CD4-positive, alpha-beta T cell treated with Interleukin-2 at 100 ng/mL for 4 hours (primary cell): Measurements from ENCODE around the gene RPS19BP1.
"Not testable (repeated sequence)": the region's sequence is repeated elsewhere in the genome, so short reads cannot be mapped to it uniquely, and the experiment has no call there.

Source experiments
- DNase-seq: peaks from one replicate; pipeline ENCODE4 v3.0.0-alpha.2; 2020; ENCODE audit warnings: low spot score

RPS19BP1 gene

GRCh38 chr22:39528681-39529486 lies 3.7 kb downstream of the RPS19BP1 start:
- peak; percentile 92 for DNase-seq

GRCh38 chr22:39528080-39528661 lies 4.4 kb downstream of the RPS19BP1 start:
- DNase-seq = no peak

- no peak for DNase-seq
Observed at GRCh38 chr22:39527481-39527961, 5.0 kb downstream of the RPS19BP1 start.

GRCh38 chr22:39526736-39527171 lies 5.8 kb downstream of the RPS19BP1 start:
- peak; percentile 22 for DNase-seq

DNA sequence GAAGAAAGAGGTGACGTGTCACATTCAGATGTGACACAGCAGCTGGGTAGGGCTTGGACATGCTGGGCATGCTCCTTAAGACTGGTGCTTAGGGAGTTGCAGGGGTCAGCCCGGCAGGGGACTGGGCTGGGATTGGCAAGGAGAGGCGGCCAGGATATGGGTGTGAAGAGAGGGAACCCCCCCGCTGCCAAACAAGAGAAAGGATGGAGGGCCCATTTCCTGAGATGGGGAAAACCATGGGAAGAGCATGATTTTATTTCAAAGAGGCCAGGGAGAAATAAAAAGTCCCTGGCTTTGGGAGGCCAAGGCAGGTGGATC lies 6.9 kb downstream of the RPS19BP1 start:
- DNase-seq = no peak

DNA sequence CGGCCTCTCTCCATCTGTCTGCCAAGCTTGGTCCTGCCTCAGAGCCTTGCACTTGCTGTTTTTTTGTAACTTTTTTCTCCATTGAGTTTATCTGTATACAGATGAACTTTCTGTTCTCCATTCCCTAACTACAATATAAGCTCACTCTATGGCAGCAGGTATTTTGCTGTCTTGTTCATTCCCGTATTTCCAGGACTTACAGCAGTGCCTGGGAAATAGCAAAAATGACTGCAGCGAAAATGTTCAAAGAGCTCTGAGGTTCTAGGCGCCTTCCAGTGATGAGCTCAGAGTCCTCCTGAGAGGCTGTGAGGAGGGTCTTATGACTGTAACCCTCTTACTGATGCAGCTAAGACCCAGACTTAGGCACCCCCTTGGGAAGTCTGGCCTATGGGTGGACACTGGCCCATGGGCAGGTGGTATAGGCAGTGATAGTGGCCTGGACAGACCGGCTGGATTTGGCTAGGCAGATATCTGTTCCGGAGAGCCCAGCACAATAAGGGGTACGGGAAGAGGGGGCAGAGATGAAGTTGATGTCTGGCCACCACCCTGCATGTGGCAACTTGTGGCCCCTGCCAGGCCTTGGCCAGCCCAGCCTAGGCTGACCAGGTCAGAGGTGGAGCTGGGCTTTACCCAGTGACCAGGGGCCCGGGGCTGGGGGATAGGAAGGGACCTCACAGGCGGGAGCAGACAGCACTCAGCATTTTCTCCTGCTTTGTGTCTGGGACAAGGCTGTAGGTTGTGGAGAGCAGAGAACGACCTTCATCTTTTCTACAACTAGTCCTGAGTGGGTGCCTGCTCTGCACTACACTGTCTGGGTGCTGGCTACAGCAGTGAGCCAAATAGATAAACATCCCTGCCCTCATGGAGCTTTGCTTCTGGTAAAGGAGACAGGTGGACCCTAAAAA lies 7.5 kb downstream of the RPS19BP1 start:
- no peak for DNase-seq

DNA sequence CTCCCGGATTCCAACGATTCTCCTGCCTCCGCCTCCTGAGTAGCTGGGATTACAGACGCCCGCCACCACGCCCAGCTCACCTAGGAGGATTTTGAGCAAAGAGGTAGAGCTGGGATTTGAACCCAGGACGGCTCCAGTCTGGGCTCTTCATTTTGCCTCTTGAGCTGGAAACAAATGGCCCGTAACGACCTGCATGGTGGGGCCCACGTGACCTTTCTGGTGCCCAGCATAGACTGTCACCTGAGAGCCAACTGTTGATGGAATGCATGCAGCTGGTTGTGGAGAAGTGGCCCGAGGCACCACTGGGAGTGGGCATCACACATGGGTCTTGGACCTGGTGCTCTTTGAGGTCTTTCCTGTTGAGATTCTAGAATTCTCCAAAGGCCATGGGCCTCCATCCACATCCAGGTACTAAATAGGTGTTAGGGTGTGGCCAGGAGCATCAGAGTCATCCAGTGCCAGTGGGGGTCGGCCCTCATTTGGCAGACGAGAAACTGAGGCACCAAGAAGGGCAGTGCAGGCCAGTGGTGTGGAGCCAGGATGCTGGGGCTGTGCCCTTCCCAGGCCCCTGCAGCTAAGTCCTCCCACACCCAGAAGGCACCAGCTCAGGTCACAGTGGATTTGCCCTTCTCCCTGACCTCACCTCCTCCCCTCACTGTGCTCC lies 8.3 kb downstream of the RPS19BP1 start:
- DNase-seq = no peak

DNA sequence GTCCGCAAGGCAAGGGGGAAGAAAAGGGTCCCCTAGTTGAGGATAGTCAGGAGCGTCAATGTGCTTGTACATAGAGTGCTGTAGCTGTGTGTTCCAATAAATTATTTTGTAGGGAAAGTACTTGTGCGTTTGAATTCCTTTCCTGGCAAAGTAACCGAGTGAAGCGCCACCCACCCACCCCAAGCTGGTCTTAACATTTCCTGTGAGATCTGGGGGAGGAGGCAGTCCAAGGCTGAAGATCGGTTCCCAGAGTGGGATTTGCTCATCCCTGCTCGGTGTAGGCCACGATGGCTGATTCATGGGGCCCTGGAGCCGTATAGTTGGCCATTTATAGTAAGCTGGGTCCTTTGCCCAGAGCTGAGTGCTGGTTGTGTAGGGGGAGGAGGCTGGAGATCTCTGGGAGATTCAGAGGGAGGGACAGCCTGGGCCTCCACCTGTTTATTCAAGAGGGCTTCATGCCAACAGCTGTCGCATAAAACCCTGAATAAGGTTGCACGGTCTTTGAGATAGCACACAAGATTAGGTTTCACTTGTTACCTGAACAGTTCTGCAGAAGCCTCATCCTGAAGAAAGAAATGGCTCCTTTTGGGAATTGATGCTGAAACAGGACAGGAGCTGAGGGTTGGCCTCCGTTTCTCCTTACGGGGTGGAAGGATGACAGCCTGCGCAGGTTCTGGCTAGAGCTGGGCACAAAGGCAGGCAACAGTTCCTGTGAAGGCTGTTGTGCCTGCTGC lies 9.8 kb downstream of the RPS19BP1 start:
- peak; percentile 27 for DNase-seq

DNA sequence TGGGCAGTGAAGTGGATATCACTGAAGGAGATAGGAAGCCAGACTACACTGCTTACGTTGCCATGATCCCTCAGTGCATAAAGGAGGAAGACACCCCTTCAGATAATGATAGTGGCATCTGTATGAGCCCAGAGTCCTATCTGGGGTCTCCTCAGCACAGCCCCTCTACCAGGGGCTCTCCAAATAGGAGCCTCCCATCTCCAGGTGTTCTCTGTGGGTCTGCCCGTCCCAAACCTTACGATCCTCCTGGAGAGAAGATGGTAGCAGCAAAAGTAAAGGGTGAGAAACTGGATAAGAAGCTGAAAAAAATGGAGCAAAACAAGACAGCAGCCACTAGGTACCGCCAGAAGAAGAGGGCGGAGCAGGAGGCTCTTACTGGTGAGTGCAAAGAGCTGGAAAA lies 10.5 kb downstream of the RPS19BP1 start:
- not testable (repeated sequence) for DNase-seq

DNA sequence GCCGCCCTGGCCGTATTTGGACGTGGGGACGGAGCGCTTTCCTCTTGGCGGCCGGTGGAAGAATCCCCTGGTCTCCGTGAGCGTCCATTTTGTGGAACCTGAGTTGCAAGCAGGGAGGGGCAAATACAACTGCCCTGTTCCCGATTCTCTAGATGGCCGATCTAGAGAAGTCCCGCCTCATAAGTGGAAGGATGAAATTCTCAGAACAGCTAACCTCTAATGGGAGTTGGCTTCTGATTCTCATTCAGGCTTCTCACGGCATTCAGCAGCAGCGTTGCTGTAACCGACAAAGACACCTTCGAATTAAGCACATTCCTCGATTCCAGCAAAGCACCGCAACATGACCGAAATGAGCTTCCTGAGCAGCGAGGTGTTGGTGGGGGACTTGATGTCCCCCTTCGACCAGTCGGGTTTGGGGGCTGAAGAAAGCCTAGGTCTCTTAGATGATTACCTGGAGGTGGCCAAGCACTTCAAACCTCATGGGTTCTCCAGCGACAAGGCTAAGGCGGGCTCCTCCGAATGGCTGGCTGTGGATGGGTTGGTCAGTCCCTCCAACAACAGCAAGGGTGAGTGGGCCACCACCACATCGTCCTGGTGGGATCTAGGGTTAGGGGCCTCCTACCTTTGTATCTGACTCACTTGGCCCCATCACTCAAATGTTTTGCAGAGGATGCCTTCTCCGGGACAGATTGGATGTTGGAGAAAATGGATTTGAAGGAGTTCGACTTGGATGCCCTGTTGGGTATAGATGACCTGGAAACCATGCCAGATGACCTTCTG lies 11.3 kb downstream of the RPS19BP1 start:
- DNase-seq = peak; percentile 72

GRCh38 chr22:39520226-39521105 lies 12.1 kb downstream of the RPS19BP1 start, which contains the start of gene ATF4:
ATF4 (plus strand) TSS chr22:39520562; CDS start chr22:39521446, 884 bp downstream.
- peak; percentile 93 for DNase-seq

DNA sequence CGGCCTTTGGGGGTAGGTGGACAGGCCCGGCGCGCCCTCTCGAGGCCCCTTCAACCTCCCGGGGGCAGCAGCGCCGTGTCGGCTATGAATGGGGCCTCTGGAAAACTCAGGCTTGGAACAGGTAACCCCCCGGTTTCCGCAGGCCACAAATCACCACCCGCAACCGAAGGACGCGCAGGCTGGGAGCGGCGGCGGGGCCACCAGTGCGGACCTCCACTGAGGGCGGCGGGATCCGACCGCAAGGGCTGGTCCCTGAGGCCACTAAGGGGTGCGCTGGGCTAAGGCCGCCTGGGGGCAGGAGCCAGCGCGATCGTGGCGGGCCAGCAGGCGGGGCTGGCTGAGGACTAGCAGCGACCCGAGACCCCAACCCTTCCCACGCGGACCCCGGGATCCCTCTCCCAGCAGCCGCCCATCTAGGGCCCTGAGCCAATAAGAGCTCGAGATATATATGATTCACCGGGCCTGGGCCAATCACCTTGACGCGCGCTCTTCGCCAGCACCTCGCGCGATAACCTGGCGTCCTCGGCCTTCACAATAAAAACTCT lies 12.8 kb downstream of the RPS19BP1 start:
- peak; percentile 98 for DNase-seq

GRCh38 chr22:39518996-39519680 lies 13.4 kb downstream of the RPS19BP1 start:
- no peak for DNase-seq

- no peak for DNase-seq
Observed at GRCh38 chr22:39518144-39518786, 14.3 kb downstream of the RPS19BP1 start.

- no peak for DNase-seq
Observed at GRCh38 chr22:39517470-39517869, 15.1 kb downstream of the RPS19BP1 start.

- DNase-seq = no peak
Observed at GRCh38 chr22:39515266-39516050, 17.1 kb downstream of the RPS19BP1 start.

DNA sequence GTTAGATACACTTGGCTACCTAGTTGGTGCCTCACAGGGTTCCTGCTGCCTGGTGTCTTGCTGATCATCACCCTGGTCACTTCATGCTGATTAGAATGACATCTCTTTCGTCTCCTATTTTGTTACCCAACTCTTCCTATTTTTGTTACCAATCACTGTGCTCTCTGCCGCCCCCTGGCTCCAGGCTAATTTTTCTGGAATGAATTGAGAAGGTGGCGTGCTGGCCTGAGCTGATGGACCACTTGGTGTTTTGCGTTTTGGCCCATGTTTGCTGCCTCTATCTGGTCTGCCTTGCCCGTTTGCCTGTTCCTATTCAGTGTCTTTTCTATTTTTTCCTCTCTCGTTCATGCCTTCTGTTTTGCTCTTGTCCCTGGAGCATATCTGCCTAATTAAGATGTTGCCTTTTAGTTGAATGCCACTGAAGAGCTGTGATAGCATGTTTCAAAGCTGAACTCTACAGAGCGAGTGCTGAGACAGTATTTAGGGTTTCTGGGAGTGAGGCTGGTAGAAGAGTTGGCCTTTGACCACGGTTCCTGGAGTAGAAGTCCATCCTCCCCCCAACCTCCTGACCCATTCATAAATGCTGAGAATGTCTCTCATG lies 18.1 kb downstream of the RPS19BP1 start:
- DNase-seq = peak; percentile 51
